ENCODE results near the gene TAAR1.

DNA sequence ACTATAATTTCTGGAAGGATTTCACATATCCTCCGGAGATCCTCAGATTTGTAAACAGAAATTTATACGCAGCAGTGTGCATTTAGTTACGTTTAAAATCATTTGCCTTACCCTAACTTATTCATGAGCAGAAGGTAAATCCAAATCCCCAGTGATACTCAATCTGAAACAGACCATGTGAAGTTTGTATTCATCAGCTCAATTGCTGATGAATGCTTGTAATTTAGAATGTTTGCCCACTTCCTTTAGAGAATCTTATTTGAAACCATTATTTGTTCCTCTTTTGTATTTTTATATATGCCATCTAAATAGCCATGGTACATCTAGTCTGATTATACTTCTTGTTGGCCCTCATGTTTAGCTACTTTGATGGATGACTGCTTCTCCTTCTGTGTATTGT is 15.4 kb downstream of the TAAR1 start:
- TF ChIP-seq EZH2 (IDR thresholded peaks at IDR 0.05; ENCODE audit: borderline replicate concordance, low read length), result no peak
- TF ChIP-seq, protein P1, sequence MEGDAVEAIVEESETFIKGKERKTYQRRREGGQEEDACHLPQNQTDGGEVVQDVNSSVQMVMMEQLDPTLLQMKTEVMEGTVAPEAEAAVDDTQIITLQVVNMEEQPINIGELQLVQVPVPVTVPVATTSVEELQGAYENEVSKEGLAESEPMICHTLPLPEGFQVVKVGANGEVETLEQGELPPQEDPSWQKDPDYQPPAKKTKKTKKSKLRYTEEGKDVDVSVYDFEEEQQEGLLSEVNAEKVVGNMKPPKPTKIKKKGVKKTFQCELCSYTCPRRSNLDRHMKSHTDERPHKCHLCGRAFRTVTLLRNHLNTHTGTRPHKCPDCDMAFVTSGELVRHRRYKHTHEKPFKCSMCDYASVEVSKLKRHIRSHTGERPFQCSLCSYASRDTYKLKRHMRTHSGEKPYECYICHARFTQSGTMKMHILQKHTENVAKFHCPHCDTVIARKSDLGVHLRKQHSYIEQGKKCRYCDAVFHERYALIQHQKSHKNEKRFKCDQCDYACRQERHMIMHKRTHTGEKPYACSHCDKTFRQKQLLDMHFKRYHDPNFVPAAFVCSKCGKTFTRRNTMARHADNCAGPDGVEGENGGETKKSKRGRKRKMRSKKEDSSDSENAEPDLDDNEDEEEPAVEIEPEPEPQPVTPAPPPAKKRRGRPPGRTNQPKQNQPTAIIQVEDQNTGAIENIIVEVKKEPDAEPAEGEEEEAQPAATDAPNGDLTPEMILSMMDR (IDR thresholded peaks at IDR 0.05; ENCODE audit: low read length), result no peak

Measured in OCI-LY1 (cell line).